Caco-2 (cell line): ENCODE measurements around the gene SHMT2. TPM values are rescaled to one million over a fixed set of nuclear protein-coding genes. Genes with fewer than 3 reads are reported as not detected.

ENCODE experiments used
- BruUV-seq: library from RNA; stranded (reverse); fragments of 400-500 nt; replicated peaks from 2 replicates; lab custom pipeline; 2021; lab: Mats Ljungman, UMichigan
- CTCF ChIA-PET: fragments of 300-600 bp; sonication (Branson Sonifier 250); formaldehyde crosslinking; loops from one replicate; lab custom pipeline; 2022; ENCODE audit warnings: antibody characterized with exemption; lab: Charles Lee
- POLR2A ChIA-PET: fragments of 300-600 bp; sonication (Branson Sonifier 250); formaldehyde crosslinking; loops from one replicate; lab custom pipeline; 2022; ENCODE audit warnings: antibody characterized with exemption; lab: Charles Lee
- DNase-seq, 2 experiments: peaks; one replicate each; pipeline versions ENCODE4 v3.0.0 to v3.0.0-alpha.2; 2020 to 2022
- H3K27me3 ChIP-seq: replicated peaks from 2 replicates; pipeline ENCODE4 v1.6.0; 2011; ENCODE audit warnings: low read length; ENCODE audit not compliant: control insufficient read depth, insufficient read depth
- H3K36me3 ChIP-seq: 2 replicates; pipeline ENCODE4 v1.5.1; 2011; ENCODE audit warnings: low read length; ENCODE audit not compliant: control insufficient read depth, insufficient read depth
- H3K4me1 ChIP-seq: fragments of 250-450 bp; sonication (Bioruptor Pico); 2 replicates; pipeline ENCODE4 v1.5.1; 2020; ENCODE audit warnings: mild to moderate bottlenecking
- H3K4me3 ChIP-seq: 2 replicates; pipeline ENCODE4 v1.5.1; 2011; ENCODE audit warnings: low read depth, mild to moderate bottlenecking, control low read depth, low read length
- H3K9me3 ChIP-seq: fragments of 250-450 bp; sonication (Bioruptor Pico); 2 replicates; pipeline ENCODE4 v1.5.1; 2020; ENCODE audit warnings: mild to moderate bottlenecking, moderate library complexity
- H3K27ac Mint-ChIP-seq: one replicate; pipeline ENCODE4 v1.8.0; 2022; ENCODE audit warnings: mixed read lengths; ENCODE audit not compliant: unreplicated experiment
- H3K27me3 Mint-ChIP-seq: one replicate; pipeline ENCODE4 v1.8.0; 2022; ENCODE audit warnings: mixed read lengths; ENCODE audit not compliant: insufficient read depth, unreplicated experiment
- H3K36me3 Mint-ChIP-seq: one replicate; pipeline ENCODE4 v1.8.0; 2022; ENCODE audit warnings: mild to moderate bottlenecking, mixed read lengths; ENCODE audit not compliant: insufficient read depth, unreplicated experiment
- H3K4me1 Mint-ChIP-seq: one replicate; pipeline ENCODE4 v1.8.0; 2022; ENCODE audit warnings: low read depth, mixed read lengths; ENCODE audit not compliant: unreplicated experiment
- H3K4me3 Mint-ChIP-seq: one replicate; pipeline ENCODE4 v1.8.0; 2022; ENCODE audit warnings: mild to moderate bottlenecking, moderate library complexity, mixed read lengths; ENCODE audit not compliant: unreplicated experiment
- H3K9me3 Mint-ChIP-seq: one replicate; pipeline ENCODE4 v1.8.0; 2022; ENCODE audit warnings: mixed read lengths; ENCODE audit not compliant: unreplicated experiment
- intact Hi-C: fragments of 100-400 bp; cut with micrococcal nuclease; formaldehyde crosslinking; loops from one replicate; pipeline ENCODE4 v1.10.0; 2022; ENCODE audit not compliant: unreplicated experiment
- total RNA-seq: library from RNA; stranded (reverse); gene quantifications from 2 replicates; pipeline ENCODE4 v1.2.3, GENCODE V29; 2022
- TF ChIP-seq, protein P1 (sequence below), 2 experiments: fragments of 200-600 bp in 1 of 2; IDR thresholded peaks; 1 replicate in 1 of 2; 2 replicates in 1 of 2; pipeline versions ENCODE4 v1.5.1 to v1.8.0; 2011 to 2022; ENCODE audit warnings: antibody characterized with exemption in 1 of 2, control low read depth in 1 of 2, inconsistent platforms in 1 of 2, low read depth in 1 of 2, low read length in 1 of 2, mild to moderate bottlenecking in 1 of 2, moderate library complexity in 1 of 2; ENCODE audit not compliant: insufficient read depth in 1 of 2, severe bottlenecking in 1 of 2, unreplicated experiment in 1 of 2

SHMT2 gene
- total RNA-seq, 1 experiment from 2014 or later = 466 TPM

GRCh38 chr12:57219205-57219992 lies 10.1 kb upstream of the SHMT2 start:
- peak overlapping the region; percentile 18 for H3K4me3 Mint-ChIP-seq
- no TSS peak for BruUV-seq
- DNase-seq = no peak
- ChIA-PET POLR2A (interaction anchor here (4.5 kb wide), 1 partner anchor 10 kb away, joined by 26 read pairs; the partner anchor contains the start of gene SHMT2), CTCF (interaction anchor here (0.8 to 1.3 kb wide), 2 partner anchors 10 to 107 kb away, joined by 4 to 5 read pairs; partner anchors contain the start of gene SHMT2)
- H3K9me3 Mint-ChIP-seq = no peaks in the 10 kb centered on the region
- peaks cover 30% of the 10 kb centered on the region for H3K4me1 Mint-ChIP-seq
- peaks cover 27% of the 10 kb centered on the region for H3K27me3 Mint-ChIP-seq
- Histone ChIP-seq H3K4me3 (no peak overlapping the region), H3K27me3 (peaks cover 10% of the 10 kb centered on the region), H3K36me3 (no peaks in the 10 kb centered on the region), H3K4me1 (peaks cover 10% of the 10 kb centered on the region), H3K9me3 (no peaks in the 10 kb centered on the region)
- no peak overlapping the region for H3K27ac Mint-ChIP-seq
- TF ChIP-seq, protein P1, sequence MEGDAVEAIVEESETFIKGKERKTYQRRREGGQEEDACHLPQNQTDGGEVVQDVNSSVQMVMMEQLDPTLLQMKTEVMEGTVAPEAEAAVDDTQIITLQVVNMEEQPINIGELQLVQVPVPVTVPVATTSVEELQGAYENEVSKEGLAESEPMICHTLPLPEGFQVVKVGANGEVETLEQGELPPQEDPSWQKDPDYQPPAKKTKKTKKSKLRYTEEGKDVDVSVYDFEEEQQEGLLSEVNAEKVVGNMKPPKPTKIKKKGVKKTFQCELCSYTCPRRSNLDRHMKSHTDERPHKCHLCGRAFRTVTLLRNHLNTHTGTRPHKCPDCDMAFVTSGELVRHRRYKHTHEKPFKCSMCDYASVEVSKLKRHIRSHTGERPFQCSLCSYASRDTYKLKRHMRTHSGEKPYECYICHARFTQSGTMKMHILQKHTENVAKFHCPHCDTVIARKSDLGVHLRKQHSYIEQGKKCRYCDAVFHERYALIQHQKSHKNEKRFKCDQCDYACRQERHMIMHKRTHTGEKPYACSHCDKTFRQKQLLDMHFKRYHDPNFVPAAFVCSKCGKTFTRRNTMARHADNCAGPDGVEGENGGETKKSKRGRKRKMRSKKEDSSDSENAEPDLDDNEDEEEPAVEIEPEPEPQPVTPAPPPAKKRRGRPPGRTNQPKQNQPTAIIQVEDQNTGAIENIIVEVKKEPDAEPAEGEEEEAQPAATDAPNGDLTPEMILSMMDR (IDR thresholded peaks at IDR 0.05; ENCODE audit: insufficient read depth in 1 of 2, low read depth in 1 of 2, low read length in 1 of 2, severe bottlenecking in 1 of 2, unreplicated experiment in 1 of 2) = no peak
- intact Hi-C loops = no loop called here
- H3K36me3 Mint-ChIP-seq = peaks cover 28% of the 10 kb centered on the region

GRCh38 chr12:57219993-57220754 lies 9.3 kb upstream of the SHMT2 start:
- Mint-ChIP-seq H3K27ac (no peak overlapping the region), H3K4me3 (peak overlapping the region; percentile 18), H3K4me1 (peaks cover 22% of the 10 kb centered on the region), H3K9me3 (no peaks in the 10 kb centered on the region), H3K27me3 (peaks cover 23% of the 10 kb centered on the region), H3K36me3 (peaks cover 22% of the 10 kb centered on the region)
- no peak for DNase-seq
- TF ChIP-seq, protein P1 (IDR thresholded peaks at IDR 0.05; ENCODE audit: insufficient read depth in 1 of 2, low read depth in 1 of 2, low read length in 1 of 2, severe bottlenecking in 1 of 2, unreplicated experiment in 1 of 2) = no peak
- Histone ChIP-seq H3K36me3 (no peaks in the 10 kb centered on the region), H3K9me3 (no peaks in the 10 kb centered on the region), H3K4me3 (no peak overlapping the region), H3K27me3 (peaks cover 9% of the 10 kb centered on the region), H3K4me1 (peaks cover 10% of the 10 kb centered on the region)
- ChIA-PET CTCF (interaction anchor here (1.3 kb wide), 1 partner anchor 9 kb away, joined by 5 read pairs; the partner anchor contains the start of gene SHMT2), POLR2A (interaction anchor here (4.5 kb wide), 1 partner anchor 9 kb away, joined by 26 read pairs; the partner anchor contains the start of gene SHMT2)
- BruUV-seq = no TSS peak
- intact Hi-C loops = no loop called here

DNA sequence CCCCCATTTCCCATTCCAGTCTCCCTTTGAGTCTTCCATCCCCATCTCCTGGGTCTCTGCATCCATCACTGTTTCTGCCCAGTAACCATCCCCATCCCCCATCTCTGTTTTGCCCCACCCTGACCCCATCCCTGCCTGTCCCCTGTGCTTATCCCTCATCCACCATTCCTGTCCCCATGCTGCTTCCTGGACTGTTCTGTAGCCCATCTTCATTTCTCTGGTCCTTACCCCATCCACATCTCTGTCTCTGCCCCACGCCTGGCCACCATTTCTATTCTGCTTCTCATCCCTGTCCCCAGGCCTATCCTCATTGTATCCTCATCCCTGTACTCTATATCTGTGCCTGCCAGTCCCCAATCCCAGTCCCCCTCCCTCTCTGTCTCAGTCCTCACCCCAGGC lies 8.7 kb upstream of the SHMT2 start:
- ChIA-PET CTCF (interaction anchor here (1.2 kb wide), 1 partner anchor 8 kb away, joined by 4 read pairs; no protein-coding TSS in a partner anchor), POLR2A (no interaction called here)
- H3K27ac Mint-ChIP-seq = no peak overlapping the region
- H3K36me3 ChIP-seq = no peaks in the 10 kb centered on the region
- H3K36me3 Mint-ChIP-seq = peaks cover 17% of the 10 kb centered on the region
- intact Hi-C loops = no loop called here
- no peaks in the 10 kb centered on the region for H3K9me3 Mint-ChIP-seq
- peaks cover 7% of the 10 kb centered on the region for H3K27me3 ChIP-seq
- TF ChIP-seq, protein P1 (IDR thresholded peaks at IDR 0.05; ENCODE audit: insufficient read depth in 1 of 2, low read depth in 1 of 2, low read length in 1 of 2, severe bottlenecking in 1 of 2, unreplicated experiment in 1 of 2) = no peak
- DNase-seq = no peak
- H3K4me3 ChIP-seq = no peak overlapping the region
- peaks cover 17% of the 10 kb centered on the region for H3K27me3 Mint-ChIP-seq
- H3K4me1 ChIP-seq = peaks cover 5% of the 10 kb centered on the region
- H3K9me3 ChIP-seq = no peaks in the 10 kb centered on the region
- BruUV-seq = no TSS peak
- H3K4me1 Mint-ChIP-seq = peaks cover 17% of the 10 kb centered on the region
- no peak overlapping the region for H3K4me3 Mint-ChIP-seq
